ENCODE data around the gene P3H2. TPM values are rescaled to one million over a fixed set of nuclear protein-coding genes. Genes with fewer than 3 reads are reported as not detected.

The P3H2 gene
- total and polyA plus RNA-seq, 2 donors (not counting 1 experiment from before 2014, with no cell fraction given): 20.5 to 21.6 TPM

GRCh38 chr3:190055773-190056172 lies 64.9 kb downstream of the P3H2 start:
- Histone ChIP-seq H3K27ac (ENCODE audit: insufficient read depth, low read length) (no peak overlapping the region), H2AFZ (ENCODE audit: low read length) (no peak overlapping the region), H3K36me3 (ENCODE audit: control insufficient read depth, insufficient read depth, low read length) (no peaks in the 10 kb centered on the region), H3K27me3 (ENCODE audit: control insufficient read depth, insufficient read depth, low read length) (no peaks in the 10 kb centered on the region), H3K9me3 (ENCODE audit: control insufficient read depth, insufficient read depth, low read depth, low read length) (no peaks in the 10 kb centered on the region), H4K20me1 (ENCODE audit: control insufficient read depth, extremely low read depth, insufficient read depth, low read length) (no peaks in the 10 kb centered on the region), H3K79me2 (ENCODE audit: control insufficient read depth, insufficient read depth, low read length) (no peaks in the 10 kb centered on the region), H3K4me2 (ENCODE audit: extremely low read depth, insufficient read depth, low read length) (no peak overlapping the region), H3K4me1 (ENCODE audit: control insufficient read depth, extremely low read depth, insufficient read depth, low read length) (peaks cover 16% of the 10 kb centered on the region), H3K9ac (ENCODE audit: insufficient read depth, low read length) (no peak overlapping the region), H3K4me3 (replicated peaks in 1 of 4; ENCODE audit: control extremely low read depth in 1 of 4, insufficient read depth in 1 of 4, low read depth in 3 of 4, low read length in 4 of 4) (no peak overlapping the region)
- no peak for DNase-seq (ENCODE audit: low read depth in 2 of 2)
- no peak for TF ChIP-seq EZH2 (IDR thresholded peaks at IDR 0.05; ENCODE audit: low read length, missing control alignments)

GRCh38 chr3:190053919-190054672 lies 66.6 kb downstream of the P3H2 start:
- Histone ChIP-seq H3K4me1 (ENCODE audit: control insufficient read depth, extremely low read depth, insufficient read depth, low read length) (peaks cover 17% of the 10 kb centered on the region), H3K27ac (ENCODE audit: insufficient read depth, low read length) (peak overlapping the region; percentile 43), H3K79me2 (ENCODE audit: control insufficient read depth, insufficient read depth, low read length) (no peaks in the 10 kb centered on the region), H3K9ac (ENCODE audit: insufficient read depth, low read length) (no peak overlapping the region), H3K4me2 (ENCODE audit: extremely low read depth, insufficient read depth, low read length) (peak overlapping the region; percentile 28), H3K36me3 (ENCODE audit: control insufficient read depth, insufficient read depth, low read length) (no peaks in the 10 kb centered on the region), H4K20me1 (ENCODE audit: control insufficient read depth, extremely low read depth, insufficient read depth, low read length) (no peaks in the 10 kb centered on the region), H3K4me3 (replicated peaks in 1 of 4; ENCODE audit: control extremely low read depth in 1 of 4, insufficient read depth in 1 of 4, low read depth in 3 of 4, low read length in 4 of 4) (no peak overlapping the region), H3K27me3 (ENCODE audit: control insufficient read depth, insufficient read depth, low read length) (no peaks in the 10 kb centered on the region), H2AFZ (ENCODE audit: low read length) (no peak overlapping the region), H3K9me3 (ENCODE audit: control insufficient read depth, insufficient read depth, low read depth, low read length) (no peaks in the 10 kb centered on the region)
- TF ChIP-seq EZH2 (IDR thresholded peaks at IDR 0.05; ENCODE audit: low read length, missing control alignments): no peak
- peak; percentile 75 to 85 for DNase-seq (ENCODE audit: low read depth in 2 of 2)

- no peak overlapping the region for H3K4me3 ChIP-seq (replicated peaks in 1 of 4; ENCODE audit: control extremely low read depth in 1 of 4, insufficient read depth in 1 of 4, low read depth in 3 of 4, low read length in 4 of 4)
- H4K20me1 ChIP-seq (ENCODE audit: control insufficient read depth, extremely low read depth, insufficient read depth, low read length): no peaks in the 10 kb centered on the region
- H2AFZ ChIP-seq (ENCODE audit: low read length): no peak overlapping the region
- no peaks in the 10 kb centered on the region for H3K36me3 ChIP-seq (ENCODE audit: control insufficient read depth, insufficient read depth, low read length)
- H3K79me2 ChIP-seq (ENCODE audit: control insufficient read depth, insufficient read depth, low read length): no peaks in the 10 kb centered on the region
- no peak for TF ChIP-seq CTCF (conservative IDR thresholded peaks at IDR 0.05 in 1 of 2, IDR thresholded peaks at IDR 0.05 in 1 of 2; ENCODE audit: low read depth in 1 of 2, low read length in 2 of 2)
- no peak for TF ChIP-seq EZH2 (IDR thresholded peaks at IDR 0.05; ENCODE audit: low read length, missing control alignments)
- peaks cover 12% of the 10 kb centered on the region for H3K4me1 ChIP-seq (ENCODE audit: control insufficient read depth, extremely low read depth, insufficient read depth, low read length)
- H3K4me2 ChIP-seq (ENCODE audit: extremely low read depth, insufficient read depth, low read length): no peak overlapping the region
- H3K9me3 ChIP-seq (ENCODE audit: control insufficient read depth, insufficient read depth, low read depth, low read length): no peaks in the 10 kb centered on the region
- no peak for DNase-seq (ENCODE audit: low read depth in 2 of 2)
- H3K9ac ChIP-seq (ENCODE audit: insufficient read depth, low read length): no peak overlapping the region
- no peak overlapping the region for H3K27ac ChIP-seq (ENCODE audit: insufficient read depth, low read length)
- no peaks in the 10 kb centered on the region for H3K27me3 ChIP-seq (ENCODE audit: control insufficient read depth, insufficient read depth, low read length)
Observed at GRCh38 chr3:190051641-190052040, 69.1 kb downstream of the P3H2 start.

GRCh38 chr3:190048932-190049441 lies 71.7 kb downstream of the P3H2 start:
- Histone ChIP-seq H4K20me1 (ENCODE audit: control insufficient read depth, extremely low read depth, insufficient read depth, low read length) (no peaks in the 10 kb centered on the region), H3K27me3 (ENCODE audit: control insufficient read depth, insufficient read depth, low read length) (no peaks in the 10 kb centered on the region), H3K9ac (ENCODE audit: insufficient read depth, low read length) (no peak overlapping the region), H3K9me3 (ENCODE audit: control insufficient read depth, insufficient read depth, low read depth, low read length) (no peaks in the 10 kb centered on the region), H3K36me3 (ENCODE audit: control insufficient read depth, insufficient read depth, low read length) (no peaks in the 10 kb centered on the region), H3K4me1 (ENCODE audit: control insufficient read depth, extremely low read depth, insufficient read depth, low read length) (peaks cover 5% of the 10 kb centered on the region), H3K27ac (ENCODE audit: insufficient read depth, low read length) (peak overlapping the region; percentile 26), H3K4me3 (replicated peaks in 1 of 4; ENCODE audit: control extremely low read depth in 1 of 4, insufficient read depth in 1 of 4, low read depth in 3 of 4, low read length in 4 of 4) (peak overlapping the region in 3 of 4 experiments; percentile 1 to 44 (median 37)), H3K79me2 (ENCODE audit: control insufficient read depth, insufficient read depth, low read length) (no peaks in the 10 kb centered on the region), H2AFZ (ENCODE audit: low read length) (no peak overlapping the region), H3K4me2 (ENCODE audit: extremely low read depth, insufficient read depth, low read length) (peak overlapping the region; percentile 69)
- TF ChIP-seq EZH2 (IDR thresholded peaks at IDR 0.05; ENCODE audit: low read length, missing control alignments): no peak
- peak; percentile 76 to 87 for DNase-seq (ENCODE audit: low read depth in 2 of 2)
